Head of caudate nucleus (tissue), 42 donors: ENCODE measurements around the gene MLF1.

Source experiments
- DNase-seq, 42 donors: peaks; one replicate each; pipeline versions ENCODE4 v3.0.0 to v3.0.0-alpha.2; 2020 to 2021; ENCODE audit warnings: mixed read lengths in 7 of 42
- intact Hi-C: fragments of 100-400 bp; cut with DNase I; formaldehyde crosslinking; loops from one replicate; pipeline ENCODE4 v1.15.0; 2022

The MLF1 gene

DNA sequence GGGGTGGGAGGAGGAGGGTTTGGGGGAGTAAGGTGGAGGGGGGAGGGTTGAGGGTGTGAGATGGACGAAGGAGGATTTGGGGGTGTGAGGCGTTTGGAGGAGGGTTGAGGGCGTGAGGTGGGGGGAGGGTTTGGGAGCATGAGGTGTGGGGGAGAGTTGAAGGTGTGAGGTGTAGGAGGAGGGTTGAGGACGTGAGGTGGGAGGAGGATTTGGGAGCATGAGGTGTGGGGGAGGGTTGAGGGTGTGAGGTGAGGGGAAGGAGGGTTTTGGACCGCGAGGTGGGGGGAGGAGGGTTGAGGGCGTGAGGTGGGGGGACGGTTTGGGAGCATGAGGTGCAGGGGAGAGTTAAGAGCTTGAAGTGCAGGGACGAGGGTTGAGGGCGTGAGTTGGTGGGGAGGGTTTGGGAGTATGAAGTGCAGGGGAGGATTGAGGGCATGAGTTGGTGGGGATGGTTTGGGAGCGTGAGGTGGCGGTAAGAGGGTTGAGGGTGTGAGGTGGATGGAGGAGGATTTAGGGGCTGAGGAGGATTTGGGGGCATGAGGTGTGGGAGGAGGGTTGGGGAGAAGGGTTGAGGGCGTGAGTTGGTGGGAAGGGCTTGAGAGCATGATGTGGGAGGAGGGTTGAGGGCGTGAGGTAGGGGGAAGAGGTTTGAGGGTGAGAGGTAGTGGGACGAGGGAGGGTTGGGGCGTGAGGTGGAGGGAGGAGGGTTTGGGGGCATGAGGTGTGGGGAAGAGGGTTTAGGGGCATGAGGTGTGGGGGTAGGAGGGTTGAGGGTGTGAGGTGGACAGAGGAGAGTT lies 1.2 kb downstream of the MLF1 start:
- intact Hi-C loops, result loop anchor here (10.0 kb wide), 1 partner anchor 73 kb away; the partner anchor contains the start of gene GFM1
- no peak for DNase-seq

DNA sequence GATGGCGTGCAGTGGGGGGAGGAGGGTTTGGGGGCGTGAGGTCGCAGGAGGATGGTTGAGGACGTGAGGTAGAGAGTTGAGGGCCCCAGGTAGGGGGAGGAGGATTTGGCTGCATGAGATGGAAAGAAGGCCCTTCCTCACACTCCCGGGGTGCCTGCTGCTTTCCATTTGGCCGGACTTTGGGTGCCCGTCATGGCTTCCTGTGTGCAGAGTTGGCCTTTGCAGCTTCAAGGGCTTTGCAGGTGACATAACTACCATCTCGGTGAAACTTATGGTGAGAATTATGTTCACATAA lies 1.7 kb downstream of the MLF1 start:
- intact Hi-C loops, result loop anchor here (10.0 kb wide), 1 partner anchor 72 kb away; the partner anchor contains the start of gene GFM1
- DNase-seq, result peak in 2 of 42 donors; percentile 2 to 11

DNA sequence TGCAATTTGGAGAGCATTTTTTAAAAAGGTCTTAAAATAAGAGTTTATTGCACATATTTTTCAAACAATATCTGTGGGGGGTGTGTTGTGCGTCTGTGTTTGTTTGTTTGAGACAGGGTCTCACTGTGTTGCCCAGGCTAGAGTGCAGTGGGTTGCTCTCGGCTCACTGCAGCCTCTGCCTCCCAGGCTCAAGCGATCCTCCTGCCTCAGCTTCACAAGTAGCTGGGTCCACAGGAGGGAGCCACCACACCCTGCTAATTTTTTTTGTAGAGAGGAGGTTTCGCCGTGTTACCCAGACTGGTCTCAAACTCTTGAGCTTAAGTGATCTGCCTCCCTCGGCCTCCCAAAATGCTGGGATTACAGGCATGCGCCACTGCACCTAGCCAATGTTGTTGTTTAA lies 2.7 kb downstream of the MLF1 start:
- intact Hi-C loops, result loop anchor here (10.0 kb wide), 1 partner anchor 71 kb away; the partner anchor contains the start of gene GFM1
- peak in 11 of 42 donors; percentile 5 to 53 (median 20) for DNase-seq

GRCh38 chr3:158574646-158575045 lies 3.7 kb downstream of the MLF1 start:
- intact Hi-C loops, result loop anchor here (10.0 kb wide), 1 partner anchor 70 kb away; the partner anchor contains the start of gene GFM1
- DNase-seq, result no peak

- DNase-seq, result no peak
These were observed 19.2 kb downstream of the MLF1 start for GRCh38 chr3:158590223-158590622.

DNA sequence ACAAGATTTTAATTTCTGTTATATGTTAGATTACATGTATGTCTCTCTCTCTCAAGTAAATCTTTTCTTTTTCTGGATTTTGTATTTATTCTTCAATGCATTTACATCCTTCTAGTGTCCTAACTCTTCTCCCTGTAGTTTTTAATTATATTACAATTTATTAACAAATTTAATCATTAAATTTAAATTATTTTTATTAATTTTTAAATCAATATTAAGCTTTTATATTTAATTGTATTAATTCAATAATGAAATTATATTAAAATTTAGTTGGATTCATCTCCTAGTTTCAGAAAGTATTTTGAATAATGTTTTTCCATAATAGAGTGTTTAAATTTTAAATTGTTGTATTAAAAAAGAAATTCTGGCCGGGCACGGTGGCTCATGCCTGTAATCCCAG lies 29.8 kb downstream of the MLF1 start:
- intact Hi-C loops, result no loop called here
- DNase-seq, result no peak

More at GRCh38 chr3:158590223-158590622, 19.2 kb downstream of the MLF1 start:
- intact Hi-C loops, result no loop called here

GRCh38 chr3:158602227-158602626 lies 31.2 kb downstream of the MLF1 start:
- intact Hi-C loops, result no loop called here
- DNase-seq, result no peak

DNA sequence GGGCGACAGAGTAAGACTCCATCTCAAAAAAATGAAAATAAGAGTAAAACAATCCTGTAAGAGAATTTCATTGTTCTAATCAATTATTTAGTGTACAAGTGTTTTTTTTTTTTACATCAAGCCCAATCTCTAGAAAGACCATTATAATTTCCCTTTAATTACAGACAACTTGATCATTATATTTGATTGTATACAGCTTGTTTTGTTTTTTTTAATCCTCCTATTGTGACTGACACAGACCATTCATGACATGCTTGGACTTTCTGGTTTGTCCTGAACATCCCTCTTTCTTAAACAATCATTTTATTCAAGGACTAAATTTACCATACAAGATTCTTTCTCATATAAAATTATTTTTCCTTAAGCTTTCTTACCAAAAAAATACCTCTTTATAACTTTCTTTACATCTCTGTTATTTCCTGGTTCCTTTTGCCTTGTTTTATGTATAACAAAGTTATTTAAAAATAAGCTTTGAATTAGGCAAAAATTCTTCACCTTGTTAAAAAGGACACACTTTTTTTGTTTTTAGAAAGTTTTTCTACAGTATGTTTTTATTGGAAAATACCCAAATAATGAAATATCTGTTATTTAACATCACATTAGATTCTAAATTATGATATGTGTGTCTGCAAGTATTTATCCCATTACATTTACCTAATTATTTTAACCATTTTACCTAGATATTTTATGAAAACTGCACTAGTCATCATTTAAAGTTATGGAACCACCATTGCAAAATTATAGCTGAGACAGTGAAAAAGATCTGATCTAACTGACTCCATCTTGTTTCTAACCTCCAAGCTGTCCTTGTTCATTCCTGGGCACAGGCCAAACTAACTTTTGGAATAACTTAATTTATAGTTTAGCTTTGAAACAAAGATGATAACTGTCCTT lies 47.2 kb downstream of the MLF1 start:
- no peak for DNase-seq
- intact Hi-C loops, result no loop called here

GRCh38 chr3:158625881-158626280 lies 54.9 kb downstream of the MLF1 start:
- no peak for DNase-seq
- intact Hi-C loops, result no loop called here

DNA sequence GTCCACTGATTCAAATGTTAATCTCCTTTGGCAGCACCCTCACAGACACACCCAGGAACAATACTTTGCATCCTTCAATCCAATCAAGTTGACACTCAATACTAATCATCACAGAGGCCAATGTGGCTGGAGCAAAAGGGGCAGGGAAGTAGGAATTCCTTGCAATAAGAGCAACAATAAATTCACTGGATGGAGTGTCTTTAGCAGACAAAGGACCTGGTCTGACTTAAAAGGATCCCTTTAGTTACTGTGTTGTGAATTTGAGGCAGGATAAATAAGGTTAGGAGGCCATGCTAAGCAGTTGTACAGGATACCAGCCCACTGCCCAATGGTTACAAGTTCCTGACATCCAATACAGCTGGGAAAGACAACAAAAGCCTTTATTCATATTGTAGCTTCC lies 61.0 kb downstream of the MLF1 start:
- no peak for DNase-seq
- intact Hi-C loops, result no loop called here

DNA sequence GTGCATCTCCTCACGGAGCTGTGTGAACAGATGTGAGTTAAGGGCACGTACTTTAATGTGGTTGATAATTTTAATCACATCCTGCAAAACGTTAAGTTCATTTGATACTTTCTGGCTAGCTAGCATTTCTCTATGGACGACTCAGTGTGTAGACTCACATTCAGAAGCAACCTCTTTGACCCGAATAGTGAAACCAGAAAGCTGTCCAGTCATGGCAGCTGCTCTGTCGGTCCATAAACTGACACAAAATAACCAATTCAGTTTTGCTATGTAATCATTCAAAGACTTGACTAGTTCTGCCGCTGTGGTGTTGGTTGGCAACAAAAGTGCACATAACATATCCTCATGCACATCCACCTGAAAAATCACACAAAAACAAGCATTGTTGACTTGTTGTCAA lies 69.7 kb downstream of the MLF1 start:
- no peak for DNase-seq
- intact Hi-C loops, result loop anchor here (10.0 kb wide), 2 partner anchors 66 to 164 kb away; partner anchors contain the start of genes MFSD1 and MLF1

DNA sequence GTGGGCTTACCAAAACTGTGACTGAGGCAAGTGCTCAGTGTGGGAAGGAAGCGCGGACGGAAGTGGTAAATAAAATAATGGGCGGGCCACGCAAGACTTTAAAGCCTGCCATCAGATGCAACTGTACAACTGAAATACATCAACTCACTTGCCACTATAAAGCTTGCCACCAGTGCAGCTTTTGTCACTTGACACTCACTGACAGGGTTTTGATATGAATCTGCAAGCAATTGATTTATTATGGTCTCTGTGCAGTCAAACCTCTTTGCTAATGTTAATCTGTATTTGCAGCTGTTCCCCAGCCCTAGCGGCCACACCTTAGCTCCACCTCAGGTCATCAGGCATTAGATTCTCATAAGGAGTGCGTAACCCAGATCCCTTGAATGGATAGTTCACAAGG lies 71.0 kb downstream of the MLF1 start:
- intact Hi-C loops, result loop anchor here (10.0 kb wide), 2 partner anchors 67 to 163 kb away; partner anchors contain the start of genes MFSD1 and MLF1
- no peak for DNase-seq

GRCh38 chr3:158642474-158643210 lies 71.6 kb downstream of the MLF1 start:
- intact Hi-C loops, result loop anchor here (10.0 kb wide), 2 partner anchors 68 to 162 kb away; partner anchors contain the start of genes MFSD1 and MLF1

DNA sequence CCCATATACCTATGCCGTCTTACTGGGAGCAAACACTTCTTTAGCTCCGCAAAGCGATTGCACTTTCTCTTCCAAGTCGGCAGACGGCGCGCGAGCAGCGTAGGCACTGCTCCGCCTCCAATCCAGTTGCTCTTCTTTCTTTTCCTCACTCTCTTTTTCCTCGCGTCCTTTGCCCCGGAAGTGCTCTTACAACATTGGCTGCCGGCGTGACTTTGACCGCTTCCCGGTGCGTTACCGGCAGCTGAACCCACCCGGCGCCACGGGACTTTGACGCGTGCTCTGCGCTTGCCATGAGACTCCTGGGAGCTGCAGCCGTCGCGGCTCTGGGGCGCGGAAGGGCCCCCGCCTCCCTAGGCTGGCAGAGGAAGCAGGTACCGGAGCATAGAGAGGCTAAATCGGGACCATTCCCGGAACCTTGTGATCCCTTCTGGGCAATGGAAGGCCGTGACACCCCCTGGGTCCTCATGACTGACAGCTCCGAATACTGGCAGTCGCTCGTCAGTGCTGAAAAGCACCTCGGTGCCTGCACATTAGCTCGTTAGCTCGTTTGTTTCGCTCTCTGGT lies 73.4 kb downstream of the MLF1 start, which contains the start of gene GFM1:
Gene GFM1 (plus strand): TSS at position 183 of the 564 bp plus-strand sequence. CDS start 108 bp downstream, at position 291.
- intact Hi-C loops, result loop anchor here (10.0 kb wide), 2 partner anchors 70 to 160 kb away; partner anchors contain the start of genes MFSD1 and MLF1
- peak; percentile 85 to 98 (median 95) for DNase-seq

More at GRCh38 chr3:158642474-158643210, 71.6 kb downstream of the MLF1 start:
- DNase-seq, result no peak

DNA sequence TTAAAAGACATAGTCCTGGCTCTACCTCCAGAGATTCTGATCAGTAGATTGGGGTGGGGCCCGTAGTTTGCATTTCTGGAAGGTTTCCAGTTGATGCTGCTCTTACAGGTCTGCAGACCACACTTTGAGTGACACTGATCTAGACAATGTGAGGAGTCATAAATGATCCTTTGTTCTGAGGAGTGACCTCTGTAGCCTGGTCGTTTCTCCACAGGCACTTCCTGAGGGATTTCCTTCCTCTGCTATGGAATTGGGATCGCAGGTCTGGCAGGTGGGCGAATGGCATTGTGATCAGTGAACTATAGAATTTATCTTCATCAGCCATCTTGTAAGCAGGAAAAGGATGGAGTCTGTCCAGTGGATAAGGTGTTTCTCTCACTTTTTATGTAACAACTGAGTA lies 78.8 kb downstream of the MLF1 start:
- no peak for DNase-seq

DNA sequence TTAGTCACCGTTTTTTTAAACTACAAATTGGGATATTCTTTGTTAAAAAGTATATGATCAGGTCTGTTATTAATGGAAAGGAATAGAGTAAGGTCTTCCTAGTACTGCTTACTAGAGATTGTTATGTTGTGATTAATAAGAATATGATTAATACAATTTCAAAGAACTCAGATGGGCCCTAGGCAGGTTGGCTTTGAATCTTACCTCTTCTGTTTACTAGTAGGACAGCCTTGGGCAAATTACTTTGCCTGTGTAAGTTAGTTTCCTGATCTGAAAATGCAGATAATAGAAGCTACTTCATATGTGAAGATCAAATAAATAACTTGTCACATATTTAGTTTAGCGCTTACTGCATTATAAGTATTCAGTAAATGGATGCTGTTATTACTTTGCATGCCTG lies 80.2 kb downstream of the MLF1 start:
- intact Hi-C loops, result no loop called here
- no peak for DNase-seq

More for the DNA sequence above, 78.8 kb downstream of the MLF1 start:
- intact Hi-C loops, result loop anchor here (10.0 kb wide), 2 partner anchors 75 to 155 kb away; partner anchors contain the start of genes MFSD1 and MLF1

- no peak for DNase-seq
- intact Hi-C loops, result no loop called here
These were observed 81.5 kb downstream of the MLF1 start for GRCh38 chr3:158652463-158652862.
